ENCODE measurements around the gene UBE2L3.

DNA sequence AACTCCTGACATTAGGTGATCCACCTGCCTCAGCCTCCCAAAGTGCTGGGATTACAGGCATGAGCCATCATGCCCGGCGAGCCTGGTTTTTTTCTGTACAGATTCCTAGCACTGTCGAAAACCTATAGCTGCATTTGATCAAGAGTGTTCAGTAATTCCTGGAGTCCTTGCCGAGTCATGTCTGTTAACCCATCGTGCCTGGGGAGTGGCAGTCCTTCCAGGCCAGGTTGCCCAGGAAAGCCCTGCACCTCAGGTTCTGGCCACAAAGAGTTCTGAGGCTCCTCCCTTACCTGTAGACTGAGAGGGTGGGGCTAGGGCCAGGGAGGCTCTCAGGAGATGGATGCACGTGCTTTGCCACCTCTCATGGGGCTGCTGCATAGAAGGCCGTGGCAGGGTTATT, 45.3 kb downstream of the UBE2L3 start:
- TF ChIP-seq ZNF274 (IDR thresholded peaks at IDR 0.05; ENCODE audit: low read length), result no peak
- TF ChIP-seq ZNF274 (tag by site-specific recombination; IDR thresholded peaks at IDR 0.05; ENCODE audit: borderline replicate concordance), result no peak
- TF ChIP-seq, protein P1, sequence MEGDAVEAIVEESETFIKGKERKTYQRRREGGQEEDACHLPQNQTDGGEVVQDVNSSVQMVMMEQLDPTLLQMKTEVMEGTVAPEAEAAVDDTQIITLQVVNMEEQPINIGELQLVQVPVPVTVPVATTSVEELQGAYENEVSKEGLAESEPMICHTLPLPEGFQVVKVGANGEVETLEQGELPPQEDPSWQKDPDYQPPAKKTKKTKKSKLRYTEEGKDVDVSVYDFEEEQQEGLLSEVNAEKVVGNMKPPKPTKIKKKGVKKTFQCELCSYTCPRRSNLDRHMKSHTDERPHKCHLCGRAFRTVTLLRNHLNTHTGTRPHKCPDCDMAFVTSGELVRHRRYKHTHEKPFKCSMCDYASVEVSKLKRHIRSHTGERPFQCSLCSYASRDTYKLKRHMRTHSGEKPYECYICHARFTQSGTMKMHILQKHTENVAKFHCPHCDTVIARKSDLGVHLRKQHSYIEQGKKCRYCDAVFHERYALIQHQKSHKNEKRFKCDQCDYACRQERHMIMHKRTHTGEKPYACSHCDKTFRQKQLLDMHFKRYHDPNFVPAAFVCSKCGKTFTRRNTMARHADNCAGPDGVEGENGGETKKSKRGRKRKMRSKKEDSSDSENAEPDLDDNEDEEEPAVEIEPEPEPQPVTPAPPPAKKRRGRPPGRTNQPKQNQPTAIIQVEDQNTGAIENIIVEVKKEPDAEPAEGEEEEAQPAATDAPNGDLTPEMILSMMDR (tag by site-specific recombination; IDR thresholded peaks at IDR 0.05), result no peak
- TF ChIP-seq KLF16 (tag by site-specific recombination; IDR thresholded peaks at IDR 0.05), result no peak
- TF ChIP-seq, protein P2, sequence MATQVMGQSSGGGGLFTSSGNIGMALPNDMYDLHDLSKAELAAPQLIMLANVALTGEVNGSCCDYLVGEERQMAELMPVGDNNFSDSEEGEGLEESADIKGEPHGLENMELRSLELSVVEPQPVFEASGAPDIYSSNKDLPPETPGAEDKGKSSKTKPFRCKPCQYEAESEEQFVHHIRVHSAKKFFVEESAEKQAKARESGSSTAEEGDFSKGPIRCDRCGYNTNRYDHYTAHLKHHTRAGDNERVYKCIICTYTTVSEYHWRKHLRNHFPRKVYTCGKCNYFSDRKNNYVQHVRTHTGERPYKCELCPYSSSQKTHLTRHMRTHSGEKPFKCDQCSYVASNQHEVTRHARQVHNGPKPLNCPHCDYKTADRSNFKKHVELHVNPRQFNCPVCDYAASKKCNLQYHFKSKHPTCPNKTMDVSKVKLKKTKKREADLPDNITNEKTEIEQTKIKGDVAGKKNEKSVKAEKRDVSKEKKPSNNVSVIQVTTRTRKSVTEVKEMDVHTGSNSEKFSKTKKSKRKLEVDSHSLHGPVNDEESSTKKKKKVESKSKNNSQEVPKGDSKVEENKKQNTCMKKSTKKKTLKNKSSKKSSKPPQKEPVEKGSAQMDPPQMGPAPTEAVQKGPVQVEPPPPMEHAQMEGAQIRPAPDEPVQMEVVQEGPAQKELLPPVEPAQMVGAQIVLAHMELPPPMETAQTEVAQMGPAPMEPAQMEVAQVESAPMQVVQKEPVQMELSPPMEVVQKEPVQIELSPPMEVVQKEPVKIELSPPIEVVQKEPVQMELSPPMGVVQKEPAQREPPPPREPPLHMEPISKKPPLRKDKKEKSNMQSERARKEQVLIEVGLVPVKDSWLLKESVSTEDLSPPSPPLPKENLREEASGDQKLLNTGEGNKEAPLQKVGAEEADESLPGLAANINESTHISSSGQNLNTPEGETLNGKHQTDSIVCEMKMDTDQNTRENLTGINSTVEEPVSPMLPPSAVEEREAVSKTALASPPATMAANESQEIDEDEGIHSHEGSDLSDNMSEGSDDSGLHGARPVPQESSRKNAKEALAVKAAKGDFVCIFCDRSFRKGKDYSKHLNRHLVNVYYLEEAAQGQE (tag by site-specific recombination; IDR thresholded peaks at IDR 0.05), result no peak

All from HEK293 (cell line).